Gastroesophageal sphincter (tissue), 3 donors: ENCODE data around the gene AMH.

Experiments used
- EP300 ChIP-seq: sonication (generic); formaldehyde crosslinking; IDR thresholded peaks from one replicate; pipeline ENCODE4 v1.6.1; 2017; ENCODE audit warnings: antibody characterized with exemption, mild to moderate bottlenecking
- POLR2A ChIP-seq, 2 donors: fragments of 450-650 bp; IDR thresholded peaks; one replicate each; pipeline ENCODE4 v1.6.1; 2017; ENCODE audit warnings: antibody characterized with exemption in 2 of 2, mild to moderate bottlenecking in 2 of 2, moderate library complexity in 1 of 2
- POLR2AphosphoS5 ChIP-seq: sonication (generic); formaldehyde crosslinking; IDR thresholded peaks from one replicate; pipeline ENCODE4 v1.6.1; 2017; ENCODE audit warnings: antibody characterized with exemption
- TF ChIP-seq, protein P1 (sequence below), 4 experiments: fragments of 200-600 bp in 2 of 4; fragments of 450-650 bp in 2 of 4; sonication (generic) in 1 of 4; IDR thresholded peaks; one replicate each; pipeline ENCODE4 v1.5.1; 2017 to 2019; ENCODE audit warnings: antibody characterized with exemption in 4 of 4, mild to moderate bottlenecking in 2 of 4, moderate library complexity in 2 of 4

DNA sequence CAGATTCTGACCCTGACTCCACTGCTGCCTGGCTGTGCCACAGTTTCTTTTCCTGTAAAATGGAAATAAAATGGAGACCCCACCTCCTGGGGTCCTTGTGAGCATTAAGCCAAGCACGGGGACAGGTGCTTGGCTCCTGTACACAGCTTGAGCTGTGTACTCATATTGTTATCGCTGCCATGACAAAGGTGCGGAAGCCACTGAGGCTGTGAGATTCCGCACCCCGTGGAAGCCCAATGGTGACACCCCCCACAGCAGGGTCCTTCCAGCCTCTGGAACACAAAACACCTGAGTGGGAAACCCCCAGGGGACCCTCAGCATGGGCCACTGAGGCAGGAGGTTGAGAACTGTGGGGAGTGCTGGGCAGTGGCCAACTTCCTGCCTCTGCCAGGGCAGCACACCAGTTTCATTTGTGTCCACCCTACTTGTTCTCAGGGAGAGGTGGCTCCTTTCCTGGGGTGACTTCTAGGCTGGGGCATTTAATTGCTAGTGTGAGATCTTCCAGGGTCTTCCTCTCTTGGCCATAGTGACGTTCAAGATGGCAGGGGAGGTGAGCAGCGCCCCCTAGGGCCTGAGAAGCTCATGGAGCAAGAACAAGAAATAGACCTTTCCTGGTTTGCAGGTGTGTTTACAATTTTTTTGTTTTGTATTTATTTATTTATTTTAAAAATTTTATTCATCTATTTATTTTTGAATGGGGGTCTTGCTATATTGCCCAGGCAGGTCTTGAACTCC, 12.5 kb downstream of the AMH start:
- TF ChIP-seq, protein P1, sequence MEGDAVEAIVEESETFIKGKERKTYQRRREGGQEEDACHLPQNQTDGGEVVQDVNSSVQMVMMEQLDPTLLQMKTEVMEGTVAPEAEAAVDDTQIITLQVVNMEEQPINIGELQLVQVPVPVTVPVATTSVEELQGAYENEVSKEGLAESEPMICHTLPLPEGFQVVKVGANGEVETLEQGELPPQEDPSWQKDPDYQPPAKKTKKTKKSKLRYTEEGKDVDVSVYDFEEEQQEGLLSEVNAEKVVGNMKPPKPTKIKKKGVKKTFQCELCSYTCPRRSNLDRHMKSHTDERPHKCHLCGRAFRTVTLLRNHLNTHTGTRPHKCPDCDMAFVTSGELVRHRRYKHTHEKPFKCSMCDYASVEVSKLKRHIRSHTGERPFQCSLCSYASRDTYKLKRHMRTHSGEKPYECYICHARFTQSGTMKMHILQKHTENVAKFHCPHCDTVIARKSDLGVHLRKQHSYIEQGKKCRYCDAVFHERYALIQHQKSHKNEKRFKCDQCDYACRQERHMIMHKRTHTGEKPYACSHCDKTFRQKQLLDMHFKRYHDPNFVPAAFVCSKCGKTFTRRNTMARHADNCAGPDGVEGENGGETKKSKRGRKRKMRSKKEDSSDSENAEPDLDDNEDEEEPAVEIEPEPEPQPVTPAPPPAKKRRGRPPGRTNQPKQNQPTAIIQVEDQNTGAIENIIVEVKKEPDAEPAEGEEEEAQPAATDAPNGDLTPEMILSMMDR (IDR thresholded peaks at IDR 0.05) = peak in 1 of 4 experiments; percentile 39
- no peak for TF ChIP-seq POLR2A (IDR thresholded peaks at IDR 0.05)
- TF ChIP-seq POLR2AphosphoS5 = no peak
- no peak for TF ChIP-seq EP300
